ENCODE results near the gene DNAJA2. TPM values are rescaled to one million over a fixed set of nuclear protein-coding genes. Genes with fewer than 3 reads are reported as not detected.

DNAJA2 gene
- polyA plus RNA-seq, 1 donor (not counting 4 experiments of a cell fraction or from before 2014, with no cell fraction given), result 36.3 TPM

DNA sequence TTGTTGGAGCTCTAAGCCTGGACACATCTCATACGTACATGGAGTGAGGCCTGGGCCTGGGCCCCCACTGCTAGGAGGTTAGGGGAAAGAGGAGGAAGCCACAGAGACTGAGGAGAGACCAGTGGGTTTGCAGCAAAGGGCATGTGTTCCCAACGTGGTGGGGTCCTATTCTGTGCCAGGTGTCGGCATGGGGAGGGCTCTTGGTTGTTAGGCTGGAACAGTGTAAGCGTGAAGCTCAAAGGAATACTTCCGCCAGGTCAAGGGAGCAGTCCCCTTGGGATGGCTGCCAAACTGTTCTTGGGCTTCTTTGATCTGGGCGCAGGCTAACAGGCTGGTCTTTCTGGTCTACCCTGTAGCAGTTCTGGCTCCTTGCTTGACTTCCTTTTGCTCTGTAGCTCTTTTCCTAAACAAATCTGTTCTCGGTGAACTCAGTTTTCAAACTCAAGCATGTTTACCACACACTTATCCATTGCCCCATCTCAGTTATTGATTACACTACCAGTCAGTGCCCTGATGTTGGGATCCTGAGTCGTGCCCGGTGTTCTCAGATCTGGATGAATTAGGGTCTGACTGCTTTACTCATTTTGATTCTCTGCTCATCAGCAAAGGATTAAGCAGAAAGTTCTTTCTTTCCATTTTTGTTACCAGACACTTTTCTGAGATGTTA lies 52.9 kb downstream of the DNAJA2 start:
- H3K4me1 ChIP-seq (ENCODE audit: control insufficient read depth, extremely low read depth, insufficient read depth, low read length), result no peaks in the 10 kb centered on the region
- H2AFZ ChIP-seq (ENCODE audit: control insufficient read depth, low read length), result no peak overlapping the region
- H3K79me2 ChIP-seq (ENCODE audit: control insufficient read depth, insufficient read depth, low read length), result no peaks in the 10 kb centered on the region
- no peak for TF ChIP-seq EZH2 (IDR thresholded peaks at IDR 0.05; ENCODE audit: low read length)
- TF ChIP-seq, protein P1, sequence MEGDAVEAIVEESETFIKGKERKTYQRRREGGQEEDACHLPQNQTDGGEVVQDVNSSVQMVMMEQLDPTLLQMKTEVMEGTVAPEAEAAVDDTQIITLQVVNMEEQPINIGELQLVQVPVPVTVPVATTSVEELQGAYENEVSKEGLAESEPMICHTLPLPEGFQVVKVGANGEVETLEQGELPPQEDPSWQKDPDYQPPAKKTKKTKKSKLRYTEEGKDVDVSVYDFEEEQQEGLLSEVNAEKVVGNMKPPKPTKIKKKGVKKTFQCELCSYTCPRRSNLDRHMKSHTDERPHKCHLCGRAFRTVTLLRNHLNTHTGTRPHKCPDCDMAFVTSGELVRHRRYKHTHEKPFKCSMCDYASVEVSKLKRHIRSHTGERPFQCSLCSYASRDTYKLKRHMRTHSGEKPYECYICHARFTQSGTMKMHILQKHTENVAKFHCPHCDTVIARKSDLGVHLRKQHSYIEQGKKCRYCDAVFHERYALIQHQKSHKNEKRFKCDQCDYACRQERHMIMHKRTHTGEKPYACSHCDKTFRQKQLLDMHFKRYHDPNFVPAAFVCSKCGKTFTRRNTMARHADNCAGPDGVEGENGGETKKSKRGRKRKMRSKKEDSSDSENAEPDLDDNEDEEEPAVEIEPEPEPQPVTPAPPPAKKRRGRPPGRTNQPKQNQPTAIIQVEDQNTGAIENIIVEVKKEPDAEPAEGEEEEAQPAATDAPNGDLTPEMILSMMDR (optimal IDR thresholded peaks at IDR 0.05 in 1 of 3, IDR thresholded peaks at IDR 0.05 in 1 of 3, conservative IDR thresholded peaks at IDR 0.05 in 1 of 3; ENCODE audit: extremely low read depth in 1 of 3, insufficient read depth in 2 of 3, low read length in 3 of 3), result no peak
- no peak overlapping the region for H3K9ac ChIP-seq (ENCODE audit: control insufficient read depth, extremely low read depth, insufficient read depth, low read length)
- no peak overlapping the region for H3K27ac ChIP-seq (ENCODE audit: control insufficient read depth, insufficient read depth, low read length)
- dilution Hi-C loops (cut with MboI; ENCODE audit: extremely low pct_ligation_motif_present, low sequenced_read_pairs), result no loop called here
- no peaks in the 10 kb centered on the region for H3K27me3 ChIP-seq (ENCODE audit: control insufficient read depth, extremely low read depth, insufficient read depth, low read length)
- H3K9me3 ChIP-seq (ENCODE audit: control insufficient read depth, low read depth, low read length), result no peaks in the 10 kb centered on the region
- DNase-seq (ENCODE audit: low read depth, low spot score), result no peak
- no peaks in the 10 kb centered on the region for H4K20me1 ChIP-seq (ENCODE audit: control insufficient read depth, extremely low read depth, insufficient read depth, low read length)
- no peak overlapping the region for H3K4me2 ChIP-seq (ENCODE audit: control insufficient read depth, extremely low read depth, insufficient read depth, low read depth, low read length)
- H3K9me1 ChIP-seq (ENCODE audit: control insufficient read depth, extremely low read depth, insufficient read depth, low read length), result no peaks in the 10 kb centered on the region
- no peak overlapping the region for H3K4me3 ChIP-seq (ENCODE audit: control insufficient read depth in 2 of 3, extremely low read depth in 1 of 3, insufficient read depth in 2 of 3, low read depth in 1 of 3, low read length in 3 of 3)
- FAIRE-seq, result no peak
- peaks cover 21 to 50% of the 10 kb centered on the region in 2 experiments for H3K36me3 ChIP-seq (ENCODE audit: control insufficient read depth in 2 of 2, extremely low read depth in 1 of 2, insufficient read depth in 2 of 2, low read length in 2 of 2)

DNA sequence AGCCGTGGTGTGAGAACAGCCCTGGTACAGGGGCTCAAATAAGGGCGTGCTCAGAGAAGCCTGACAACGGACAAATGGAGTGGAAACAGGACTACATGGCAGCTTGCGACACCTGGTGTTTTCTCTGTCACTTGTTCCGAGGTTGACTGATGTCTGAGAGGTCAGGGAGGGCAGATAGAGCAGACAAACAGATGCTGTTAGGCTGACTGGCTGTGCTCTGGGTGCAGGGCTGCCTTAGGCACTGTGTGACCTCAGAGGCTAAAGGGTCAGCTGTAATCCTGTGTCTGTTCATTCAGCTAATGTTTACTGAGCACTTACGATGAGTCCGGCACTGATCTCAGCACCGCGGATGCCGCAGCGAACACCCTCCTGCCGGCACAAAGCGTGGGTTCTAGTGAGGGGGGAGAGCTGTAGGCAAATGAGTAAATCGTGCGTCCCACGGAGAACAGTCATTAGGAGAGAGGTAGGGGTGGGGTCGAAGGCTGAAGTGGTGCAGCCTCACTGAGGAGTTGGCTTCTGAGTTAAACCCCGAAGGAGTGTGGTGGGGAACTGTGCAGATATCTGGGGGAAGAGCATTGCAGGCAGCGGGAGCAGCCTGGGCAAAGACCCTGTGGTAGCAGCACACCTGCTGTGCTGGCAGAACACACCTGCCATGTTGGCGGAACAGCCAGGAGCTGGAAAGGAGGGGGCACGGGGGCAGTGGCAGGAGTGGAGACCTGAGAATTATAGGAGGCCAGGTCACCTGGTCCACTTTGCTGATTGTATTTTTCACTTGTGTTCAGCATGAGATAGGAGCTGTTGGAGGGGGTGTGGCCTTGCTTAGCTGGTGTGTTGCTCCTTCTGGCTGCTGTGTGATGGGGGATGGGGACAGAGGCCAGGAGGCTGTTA lies 54.3 kb downstream of the DNAJA2 start:
- Histone ChIP-seq H3K27ac (ENCODE audit: control insufficient read depth, insufficient read depth, low read length) (no peak overlapping the region), H3K4me3 (ENCODE audit: control insufficient read depth in 2 of 3, extremely low read depth in 1 of 3, insufficient read depth in 2 of 3, low read depth in 1 of 3, low read length in 3 of 3) (no peak overlapping the region), H3K27me3 (ENCODE audit: control insufficient read depth, extremely low read depth, insufficient read depth, low read length) (no peaks in the 10 kb centered on the region), H3K9me1 (ENCODE audit: control insufficient read depth, extremely low read depth, insufficient read depth, low read length) (no peaks in the 10 kb centered on the region), H3K9me3 (ENCODE audit: control insufficient read depth, low read depth, low read length) (no peaks in the 10 kb centered on the region), H3K4me1 (ENCODE audit: control insufficient read depth, extremely low read depth, insufficient read depth, low read length) (no peaks in the 10 kb centered on the region), H3K36me3 (ENCODE audit: control insufficient read depth in 2 of 2, extremely low read depth in 1 of 2, insufficient read depth in 2 of 2, low read length in 2 of 2) (peaks cover 21 to 54% of the 10 kb centered on the region in 2 experiments), H4K20me1 (ENCODE audit: control insufficient read depth, extremely low read depth, insufficient read depth, low read length) (no peaks in the 10 kb centered on the region), H3K4me2 (ENCODE audit: control insufficient read depth, extremely low read depth, insufficient read depth, low read depth, low read length) (no peak overlapping the region), H2AFZ (ENCODE audit: control insufficient read depth, low read length) (no peak overlapping the region), H3K9ac (ENCODE audit: control insufficient read depth, extremely low read depth, insufficient read depth, low read length) (no peak overlapping the region), H3K79me2 (ENCODE audit: control insufficient read depth, insufficient read depth, low read length) (no peaks in the 10 kb centered on the region)
- TF ChIP-seq, protein P1 (optimal IDR thresholded peaks at IDR 0.05 in 1 of 3, IDR thresholded peaks at IDR 0.05 in 1 of 3, conservative IDR thresholded peaks at IDR 0.05 in 1 of 3; ENCODE audit: extremely low read depth in 1 of 3, insufficient read depth in 2 of 3, low read length in 3 of 3), result no peak
- no peak for FAIRE-seq
- no peak for DNase-seq (ENCODE audit: low read depth, low spot score)
- dilution Hi-C loops (cut with MboI; ENCODE audit: extremely low pct_ligation_motif_present, low sequenced_read_pairs), result no loop called here
